Smooth muscle cell (in vitro differentiated cells): ENCODE data around the gene ENO1. TPM values are rescaled to one million over a fixed set of nuclear protein-coding genes. Genes with fewer than 3 reads are reported as not detected.

Experiments used
- DNase-seq: peaks from one replicate; lab custom pipeline; 2025; ENCODE audit not compliant: unreplicated experiment; lab: John Stamatoyannopoulos, UW
- H2AFZ ChIP-seq: fragments of 200-600 bp; sonication (generic); 2 replicates; pipeline ENCODE4 v1.6.0; 2016; ENCODE audit warnings: antibody characterized with exemption, low read depth, mild to moderate bottlenecking
- H3F3A ChIP-seq: fragments of 200-600 bp; sonication (generic); 2 replicates; pipeline ENCODE4 v1.6.0; 2017; ENCODE audit warnings: antibody characterized with exemption, low read depth
- H3K27ac ChIP-seq: fragments of 200-600 bp; sonication (generic); 2 replicates; pipeline ENCODE4 v1.5.1; 2016; ENCODE audit warnings: low read depth, mild to moderate bottlenecking
- H3K27me3 ChIP-seq: fragments of 200-600 bp; sonication (generic); 2 replicates; pipeline ENCODE4 v1.6.1; 2016; ENCODE audit warnings: low read depth, mild to moderate bottlenecking
- H3K36me3 ChIP-seq: fragments of 200-600 bp; sonication (generic); 2 replicates; pipeline ENCODE4 v1.5.1; 2016; ENCODE audit warnings: low read depth
- H3K4me1 ChIP-seq: fragments of 200-600 bp; sonication (generic); 2 replicates; pipeline ENCODE4 v1.5.1; 2016; ENCODE audit warnings: low read depth
- H3K4me2 ChIP-seq: fragments of 200-600 bp; sonication (generic); 2 replicates; pipeline ENCODE4 v1.6.0; 2016; ENCODE audit warnings: mild to moderate bottlenecking
- H3K4me3 ChIP-seq: fragments of 200-600 bp; sonication (generic); 2 replicates; pipeline ENCODE4 v1.5.1; 2016; ENCODE audit warnings: mild to moderate bottlenecking
- H3K79me2 ChIP-seq: fragments of 200-600 bp; sonication (generic); 2 replicates; pipeline ENCODE4 v1.6.0; 2016; ENCODE audit warnings: low read depth, mild to moderate bottlenecking
- H3K9ac ChIP-seq: fragments of 200-600 bp; sonication (generic); 2 replicates; pipeline ENCODE4 v1.6.0; 2016; ENCODE audit warnings: low read depth
- H3K9me3 ChIP-seq: fragments of 200-600 bp; sonication (generic); replicated peaks from 2 replicates; pipeline ENCODE4 v1.5.1; 2016; ENCODE audit warnings: low read depth
- H4K20me1 ChIP-seq: fragments of 200-600 bp; sonication (generic); 2 replicates; pipeline ENCODE4 v1.6.0; 2016; ENCODE audit warnings: low read depth
- WGBS: methylation state at CpG from one replicate; pipeline ENCODE4 v1.1.7; 2016; ENCODE audit warnings: low lambda C conversion rate; 5-methylcytosine and 5-hydroxymethylcytosine counted together
- polyA plus RNA-seq: library from polyadenylated mRNA; unstranded; fragments of >200 nt; fragmentation: Nextera tagmentation; extraction: Ambion mirVana; gene quantifications from 2 replicates; pipeline ENCODE4 v1.2.1, GENCODE V29; 2016
- total RNA-seq: library from RNA; depleted of rRNA; stranded (reverse); fragments of >200 nt; gene quantifications from 2 replicates; pipeline ENCODE4 v1.2.3, GENCODE V29; 2014
- TF ChIP-seq, protein P1 (sequence below): fragments of 200-600 bp; sonication (generic); IDR thresholded peaks from 2 replicates; pipeline ENCODE4 v1.5.1; 2017; ENCODE audit warnings: borderline replicate concordance, mild to moderate bottlenecking, antibody characterized with exemption; ENCODE audit not compliant: insufficient read depth, poor library complexity, severe bottlenecking

ENO1 gene
- total and polyA plus RNA-seq, 2 experiments from 2014 or later, result 1,276 to 2,235 TPM

DNA sequence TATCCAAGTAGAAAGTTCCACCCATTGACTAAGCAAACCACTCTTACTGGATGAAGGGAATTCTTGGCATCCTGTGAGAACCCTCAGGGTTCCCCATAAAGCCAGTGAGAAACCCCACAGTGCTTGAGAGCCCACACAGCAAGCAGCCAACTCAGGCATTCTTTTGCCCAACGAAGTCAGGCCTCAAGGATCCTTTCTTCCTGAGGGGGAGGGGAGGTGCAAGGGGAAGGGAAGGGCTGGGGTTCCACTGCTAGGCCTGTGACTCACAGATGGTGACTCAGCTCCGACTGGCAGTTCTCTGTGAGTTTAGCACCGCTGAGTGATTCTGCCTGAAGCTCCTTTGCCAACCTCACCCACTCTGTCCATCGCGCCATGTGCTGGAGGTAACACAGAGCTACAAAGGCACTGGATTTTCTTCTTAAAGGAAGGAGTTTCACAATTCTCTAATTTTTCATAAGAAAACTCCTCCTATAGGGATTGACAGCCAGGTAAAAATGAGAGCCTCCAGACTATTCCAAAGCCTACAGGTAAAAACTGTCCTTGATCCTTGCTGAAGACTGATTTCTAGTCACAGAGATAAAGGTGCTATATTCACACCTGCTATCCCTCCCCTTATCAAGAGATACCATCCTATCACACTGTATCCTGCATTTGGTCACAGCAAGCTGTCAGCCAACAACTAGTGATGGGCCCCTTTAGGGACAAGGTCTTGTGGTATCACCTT, 4.8 kb downstream of the ENO1 start:
- peak; percentile 47 for DNase-seq
- H3F3A ChIP-seq, result peaks cover 79% of the 10 kb centered on the region
- peak overlapping the region; percentile 13 for H3K4me3 ChIP-seq
- 3% methylated on average over 5 of the region's 5 CpGs for WGBS
- peak overlapping the region; percentile 97 for H3K4me2 ChIP-seq
- peak overlapping the region; percentile 97 for H3K27ac ChIP-seq
- TF ChIP-seq, protein P1, sequence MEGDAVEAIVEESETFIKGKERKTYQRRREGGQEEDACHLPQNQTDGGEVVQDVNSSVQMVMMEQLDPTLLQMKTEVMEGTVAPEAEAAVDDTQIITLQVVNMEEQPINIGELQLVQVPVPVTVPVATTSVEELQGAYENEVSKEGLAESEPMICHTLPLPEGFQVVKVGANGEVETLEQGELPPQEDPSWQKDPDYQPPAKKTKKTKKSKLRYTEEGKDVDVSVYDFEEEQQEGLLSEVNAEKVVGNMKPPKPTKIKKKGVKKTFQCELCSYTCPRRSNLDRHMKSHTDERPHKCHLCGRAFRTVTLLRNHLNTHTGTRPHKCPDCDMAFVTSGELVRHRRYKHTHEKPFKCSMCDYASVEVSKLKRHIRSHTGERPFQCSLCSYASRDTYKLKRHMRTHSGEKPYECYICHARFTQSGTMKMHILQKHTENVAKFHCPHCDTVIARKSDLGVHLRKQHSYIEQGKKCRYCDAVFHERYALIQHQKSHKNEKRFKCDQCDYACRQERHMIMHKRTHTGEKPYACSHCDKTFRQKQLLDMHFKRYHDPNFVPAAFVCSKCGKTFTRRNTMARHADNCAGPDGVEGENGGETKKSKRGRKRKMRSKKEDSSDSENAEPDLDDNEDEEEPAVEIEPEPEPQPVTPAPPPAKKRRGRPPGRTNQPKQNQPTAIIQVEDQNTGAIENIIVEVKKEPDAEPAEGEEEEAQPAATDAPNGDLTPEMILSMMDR, result no peak
- H3K79me2 ChIP-seq, result peaks cover 85% of the 10 kb centered on the region
- no peak overlapping the region for H2AFZ ChIP-seq
- H3K9me3 ChIP-seq, result no peaks in the 10 kb centered on the region
- H4K20me1 ChIP-seq, result peaks cover 96% of the 10 kb centered on the region
- H3K36me3 ChIP-seq, result peaks cover 3% of the 10 kb centered on the region
- peak overlapping the region; percentile 45 for H3K9ac ChIP-seq
- peaks cover 40% of the 10 kb centered on the region for H3K4me1 ChIP-seq
- H3K27me3 ChIP-seq, result no peaks in the 10 kb centered on the region

DNA sequence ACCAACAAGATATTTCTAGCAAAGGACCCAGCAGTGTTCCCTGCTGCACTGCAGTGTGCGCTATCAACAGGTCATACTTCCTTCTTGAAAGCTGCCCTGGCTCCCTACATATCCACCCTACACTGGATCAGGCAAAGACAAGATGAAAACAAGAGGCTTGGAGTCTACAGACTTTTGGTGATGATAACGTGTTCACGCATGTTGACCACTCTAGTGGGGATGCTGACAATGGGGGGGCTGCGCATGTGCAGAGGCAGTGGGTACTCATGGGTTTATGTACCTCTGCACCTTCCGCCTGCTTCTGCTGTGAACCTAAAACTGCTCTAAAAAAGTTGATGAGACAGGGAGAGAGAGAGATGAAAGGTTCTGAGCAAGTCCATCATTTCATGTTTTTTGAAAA, 5.5 kb downstream of the ENO1 start:
- H3K79me2 ChIP-seq, result peaks cover 90% of the 10 kb centered on the region
- WGBS, result 91% methylated on average over 5 of the region's 5 CpGs
- peak overlapping the region; percentile 13 for H3K4me3 ChIP-seq

DNA sequence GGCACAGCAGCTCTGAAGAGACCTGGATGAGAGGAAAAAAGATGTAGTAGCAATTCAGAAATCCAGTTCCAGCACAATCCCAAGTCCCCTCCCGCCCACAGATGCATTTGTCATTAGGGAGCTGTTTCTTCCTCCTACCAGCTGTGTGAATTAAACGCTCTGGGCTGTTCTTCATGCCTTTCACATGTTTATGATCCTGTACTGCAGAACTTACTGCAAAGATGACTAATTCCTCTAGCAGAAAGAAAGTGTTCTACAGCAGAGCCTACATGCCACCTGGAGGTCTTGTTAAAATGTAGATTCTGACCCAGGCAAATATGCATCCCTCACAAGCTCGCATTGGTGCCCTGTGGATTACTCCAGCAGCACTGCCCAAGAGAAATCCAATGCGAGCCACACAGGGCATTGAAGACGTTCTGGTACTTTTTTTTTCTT, 6.5 kb downstream of the ENO1 start:
- Histone ChIP-seq H3K4me1 (peaks cover 40% of the 10 kb centered on the region), H3K9me3 (no peaks in the 10 kb centered on the region), H3F3A (peaks cover 87% of the 10 kb centered on the region), H4K20me1 (peaks cover 100% of the 10 kb centered on the region), H3K27ac (peak overlapping the region; percentile 97), H3K36me3 (peaks cover 3% of the 10 kb centered on the region), H3K27me3 (no peaks in the 10 kb centered on the region), H3K4me3 (no peak overlapping the region), H3K9ac (no peak overlapping the region), H2AFZ (no peak overlapping the region), H3K4me2 (peak overlapping the region; percentile 79), H3K79me2 (peaks cover 90% of the 10 kb centered on the region)
- WGBS, result 44% methylated on average over 5 of the region's 5 CpGs
- TF ChIP-seq, protein P1, result no peak
- no peak for DNase-seq

More for the DNA sequence above, 5.5 kb downstream of the ENO1 start:
- Histone ChIP-seq H3K27ac (peak overlapping the region; percentile 97), H3K4me1 (peaks cover 40% of the 10 kb centered on the region), H3K9ac (peak overlapping the region; percentile 45), H3F3A (peaks cover 86% of the 10 kb centered on the region), H3K36me3 (peaks cover 3% of the 10 kb centered on the region), H4K20me1 (peaks cover 99% of the 10 kb centered on the region), H3K9me3 (no peaks in the 10 kb centered on the region), H3K4me2 (peak overlapping the region; percentile 79), H3K27me3 (no peaks in the 10 kb centered on the region), H2AFZ (no peak overlapping the region)
- TF ChIP-seq, protein P1, result no peak
- no peak for DNase-seq
